ENCODE measurements around the gene NCKAP5. TPM values are rescaled to one million over a fixed set of nuclear protein-coding genes. Genes with fewer than 3 reads are reported as not detected.

NCKAP5 gene
- total RNA-seq, 4 donors from 2014 or later, result 0.03 to 0.55 (median 0.33) TPM

DNA sequence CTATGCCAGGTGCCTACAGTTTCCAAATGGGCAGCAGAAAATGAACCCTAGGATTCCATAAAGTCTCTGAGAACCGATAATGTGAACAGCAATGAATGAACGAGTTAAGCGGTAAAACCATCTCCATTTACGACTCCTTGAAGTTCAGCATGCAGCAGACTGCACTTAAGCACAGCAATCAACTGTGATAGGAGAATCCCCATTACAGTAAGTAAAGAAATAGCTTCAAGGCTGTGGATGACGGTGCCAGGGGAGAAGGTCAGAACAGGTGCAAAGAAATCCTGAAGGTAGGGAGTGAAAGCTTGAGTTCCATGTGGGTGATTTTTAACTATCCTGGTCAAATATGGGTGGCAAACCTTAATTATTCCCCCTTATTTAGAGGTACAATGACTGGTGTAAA is 444.4 kb downstream of the NCKAP5 start:
- H3K36me3 ChIP-seq, result no peaks in the 10 kb centered on the region
- no peaks in the 10 kb centered on the region for H3K9me3 ChIP-seq
- intact Hi-C loops (cut with DNase I; ENCODE audit: low total_unique reads) (no loop called here), in situ Hi-C loops (cut with MboI; ENCODE audit: low sequenced_read_pairs in 4 of 4) (no loop called here)
- no peaks in the 10 kb centered on the region for H3K27me3 ChIP-seq
- no peak for DNase-seq
- H3K4me1 ChIP-seq, result no peaks in the 10 kb centered on the region
- ATAC-seq, result no peak
- TF ChIP-seq, protein P1, sequence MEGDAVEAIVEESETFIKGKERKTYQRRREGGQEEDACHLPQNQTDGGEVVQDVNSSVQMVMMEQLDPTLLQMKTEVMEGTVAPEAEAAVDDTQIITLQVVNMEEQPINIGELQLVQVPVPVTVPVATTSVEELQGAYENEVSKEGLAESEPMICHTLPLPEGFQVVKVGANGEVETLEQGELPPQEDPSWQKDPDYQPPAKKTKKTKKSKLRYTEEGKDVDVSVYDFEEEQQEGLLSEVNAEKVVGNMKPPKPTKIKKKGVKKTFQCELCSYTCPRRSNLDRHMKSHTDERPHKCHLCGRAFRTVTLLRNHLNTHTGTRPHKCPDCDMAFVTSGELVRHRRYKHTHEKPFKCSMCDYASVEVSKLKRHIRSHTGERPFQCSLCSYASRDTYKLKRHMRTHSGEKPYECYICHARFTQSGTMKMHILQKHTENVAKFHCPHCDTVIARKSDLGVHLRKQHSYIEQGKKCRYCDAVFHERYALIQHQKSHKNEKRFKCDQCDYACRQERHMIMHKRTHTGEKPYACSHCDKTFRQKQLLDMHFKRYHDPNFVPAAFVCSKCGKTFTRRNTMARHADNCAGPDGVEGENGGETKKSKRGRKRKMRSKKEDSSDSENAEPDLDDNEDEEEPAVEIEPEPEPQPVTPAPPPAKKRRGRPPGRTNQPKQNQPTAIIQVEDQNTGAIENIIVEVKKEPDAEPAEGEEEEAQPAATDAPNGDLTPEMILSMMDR (IDR thresholded peaks at IDR 0.05 in 4 of 5, conservative IDR thresholded peaks at IDR 0.05 in 1 of 5), result no peak
- TF ChIP-seq POLR2A (IDR thresholded peaks at IDR 0.05), result no peak
- no peak overlapping the region for H3K27ac ChIP-seq
- H3K4me3 ChIP-seq, result no peak overlapping the region

DNA sequence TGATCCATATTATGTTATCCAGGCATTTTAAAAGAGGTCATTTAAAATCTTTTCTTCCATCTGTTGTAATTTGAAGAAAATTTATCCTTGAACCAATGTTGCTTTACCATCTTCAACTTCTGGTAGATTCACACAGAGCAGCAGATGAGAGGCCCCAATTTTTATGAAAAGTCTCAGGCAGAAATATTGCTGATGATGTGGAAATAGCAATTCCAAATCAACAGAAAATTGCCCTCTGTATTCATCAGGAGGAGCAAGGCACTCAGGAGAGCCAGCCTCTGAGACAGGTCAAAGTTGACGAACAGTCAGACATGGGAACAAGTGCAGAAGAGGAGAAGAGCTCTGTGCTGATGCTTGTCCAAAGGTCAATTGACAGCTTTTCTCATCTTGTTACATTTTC is 444.9 kb downstream of the NCKAP5 start:
- Histone ChIP-seq H3K27ac (no peak overlapping the region), H3K4me3 (no peak overlapping the region), H3K27me3 (no peaks in the 10 kb centered on the region), H3K4me1 (no peaks in the 10 kb centered on the region), H3K9me3 (no peaks in the 10 kb centered on the region), H3K36me3 (no peaks in the 10 kb centered on the region)
- TF ChIP-seq, protein P1 (IDR thresholded peaks at IDR 0.05 in 4 of 5, conservative IDR thresholded peaks at IDR 0.05 in 1 of 5), result no peak
- TF ChIP-seq POLR2A (IDR thresholded peaks at IDR 0.05), result no peak
- ATAC-seq, result no peak
- intact Hi-C loops (cut with DNase I; ENCODE audit: low total_unique reads), result no loop called here
- in situ Hi-C loops (cut with MboI; ENCODE audit: low sequenced_read_pairs in 4 of 4), result no loop called here
- DNase-seq, result no peak

DNA sequence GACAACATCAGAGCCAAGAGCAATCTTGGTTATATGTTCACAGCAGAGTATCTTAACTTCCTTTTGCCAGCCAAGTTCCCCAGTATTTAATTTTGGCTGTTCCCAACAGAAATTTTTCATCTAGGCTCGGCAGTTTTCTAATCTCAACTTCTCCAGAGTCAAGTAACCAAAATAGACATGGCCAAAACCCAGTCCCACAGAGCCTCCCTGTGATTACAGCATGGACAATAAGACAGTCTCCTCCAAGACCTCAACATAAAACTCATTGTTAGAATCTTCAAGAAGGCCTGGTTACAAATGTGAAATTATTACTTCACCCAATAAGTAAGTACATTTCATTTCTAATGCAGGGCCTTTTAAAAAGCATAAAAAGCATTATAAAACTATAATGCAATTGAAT is 445.7 kb downstream of the NCKAP5 start:
- in situ Hi-C loops (cut with MboI; ENCODE audit: low sequenced_read_pairs in 4 of 4), result no loop called here
- DNase-seq (no peak), ATAC-seq (no peak)
- no peaks in the 10 kb centered on the region for H3K36me3 ChIP-seq
- intact Hi-C loops (cut with DNase I; ENCODE audit: low total_unique reads), result no loop called here
- H3K4me3 ChIP-seq, result no peak overlapping the region
- no peaks in the 10 kb centered on the region for H3K9me3 ChIP-seq
- no peak for TF ChIP-seq POLR2A (IDR thresholded peaks at IDR 0.05)
- TF ChIP-seq, protein P1 (IDR thresholded peaks at IDR 0.05 in 4 of 5, conservative IDR thresholded peaks at IDR 0.05 in 1 of 5), result no peak
- H3K27ac ChIP-seq, result no peak overlapping the region
- no peaks in the 10 kb centered on the region for H3K4me1 ChIP-seq
- no peaks in the 10 kb centered on the region for H3K27me3 ChIP-seq

DNA sequence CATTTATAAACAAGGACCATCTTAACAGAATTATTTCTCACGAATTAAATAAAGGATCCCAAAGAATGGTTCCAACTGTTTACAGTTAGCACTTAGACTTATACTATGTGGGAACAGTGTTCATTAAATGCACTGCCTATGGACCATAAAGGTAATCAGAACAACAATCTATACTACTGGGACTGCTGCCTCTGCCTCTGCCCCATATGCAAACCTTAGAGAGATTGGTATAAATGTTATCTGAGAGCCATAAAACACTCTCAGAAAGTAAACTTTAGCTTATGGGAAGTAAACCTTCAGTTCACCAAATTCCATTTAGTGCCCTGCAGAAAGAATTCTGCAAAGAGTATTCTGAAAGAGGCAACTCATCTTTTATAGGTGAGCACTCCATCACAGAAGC is 448.0 kb downstream of the NCKAP5 start:
- Histone ChIP-seq H3K27ac (no peak overlapping the region), H3K27me3 (no peaks in the 10 kb centered on the region), H3K36me3 (no peaks in the 10 kb centered on the region), H3K9me3 (no peaks in the 10 kb centered on the region), H3K4me1 (no peaks in the 10 kb centered on the region), H3K4me3 (no peak overlapping the region)
- intact Hi-C loops (cut with DNase I; ENCODE audit: low total_unique reads), result no loop called here
- TF ChIP-seq POLR2A (IDR thresholded peaks at IDR 0.05), result no peak
- TF ChIP-seq, protein P1 (IDR thresholded peaks at IDR 0.05 in 4 of 5, conservative IDR thresholded peaks at IDR 0.05 in 1 of 5), result no peak
- DNase-seq (no peak), ATAC-seq (no peak)
- in situ Hi-C loops (cut with MboI; ENCODE audit: low sequenced_read_pairs in 4 of 4), result no loop called here

DNA sequence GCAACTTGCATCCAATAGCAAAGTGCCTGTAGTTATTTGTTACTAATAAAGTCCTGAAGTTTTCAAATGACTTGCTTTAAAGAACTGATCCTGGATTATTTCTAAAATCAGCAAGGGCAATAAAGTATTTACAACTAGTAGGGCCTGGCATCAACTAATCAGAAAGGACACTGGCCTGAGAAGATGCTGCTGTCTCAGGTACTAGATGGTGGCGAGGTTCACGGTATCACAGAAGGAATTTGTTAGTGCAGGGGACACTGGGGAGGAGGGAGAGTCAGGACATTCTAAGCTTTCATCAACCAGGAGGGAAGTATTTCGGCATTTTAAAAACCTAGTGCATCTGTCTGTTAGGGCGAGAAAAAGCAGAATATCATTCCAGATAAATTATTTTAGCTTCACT is 458.1 kb downstream of the NCKAP5 start:
- in situ Hi-C loops (cut with MboI; ENCODE audit: low sequenced_read_pairs in 4 of 4), result no loop called here
- Histone ChIP-seq H3K27ac (no peak overlapping the region), H3K4me1 (no peaks in the 10 kb centered on the region), H3K4me3 (no peak overlapping the region), H3K36me3 (no peaks in the 10 kb centered on the region), H3K9me3 (no peaks in the 10 kb centered on the region), H3K27me3 (no peaks in the 10 kb centered on the region)
- intact Hi-C loops (cut with DNase I; ENCODE audit: low total_unique reads), result no loop called here
- no peak for ATAC-seq
- TF ChIP-seq, protein P1 (IDR thresholded peaks at IDR 0.05 in 4 of 5, conservative IDR thresholded peaks at IDR 0.05 in 1 of 5), result no peak
- no peak for TF ChIP-seq POLR2A (IDR thresholded peaks at IDR 0.05)
- no peak for DNase-seq
